Activated T-cell treated with anti-CD3 and anti-CD28 coated beads, Interleukin-2, amount 50 U/mL, for 72 hours (primary cell): Measurements from ENCODE around the gene UGCG. TPM values are rescaled to one million over a fixed set of nuclear protein-coding genes. Genes with fewer than 3 reads are reported as not detected.
"Not testable (repeated sequence)": the region's sequence is repeated elsewhere in the genome, so short reads cannot be mapped to it uniquely, and the experiment has no call there.

Experiments
- ATAC-seq, 2 donors: fragments of 150-1000 bp; cut with Tn5 transposase; replicated peaks in 1 of 2; 2 replicates each; pipeline ENCODE4 v1.10.0; 2021; ENCODE audit warnings: moderate library complexity in 2 of 2, mild to moderate bottlenecking in 1 of 2
- DNase-seq, 2 donors: peaks; one replicate each; pipeline ENCODE4 v3.0.0; 2021 to 2022; ENCODE audit warnings: mixed read lengths in 1 of 2
- H3K27ac Mint-ChIP-seq: one replicate; pipeline ENCODE4 v1.8.0; 2022; ENCODE audit warnings: mild to moderate bottlenecking, moderate library complexity, mixed read lengths
- H3K27me3 Mint-ChIP-seq: one replicate; pipeline ENCODE4 v1.8.0; 2022; ENCODE audit warnings: low read depth, mixed read lengths
- H3K36me3 Mint-ChIP-seq, 2 donors: one replicate each; pipeline ENCODE4 v1.8.0; 2022; ENCODE audit warnings: mixed read lengths in 2 of 2, mild to moderate bottlenecking in 1 of 2; ENCODE audit not compliant: insufficient read depth in 2 of 2
- H3K4me1 Mint-ChIP-seq: one replicate; pipeline ENCODE4 v1.8.0; 2022; ENCODE audit warnings: low read depth, mixed read lengths
- H3K4me3 Mint-ChIP-seq, 2 donors: one replicate each; pipeline ENCODE4 v1.8.0; 2022; ENCODE audit warnings: mild to moderate bottlenecking in 2 of 2, mixed read lengths in 2 of 2, moderate library complexity in 2 of 2
- H3K9me3 Mint-ChIP-seq, 2 donors: one replicate each; pipeline ENCODE4 v1.8.0; 2022; ENCODE audit warnings: mixed read lengths in 2 of 2
- total RNA-seq, 2 donors: library from RNA; stranded (reverse); gene quantifications; one replicate each; pipeline ENCODE4 v1.2.3, GENCODE V29; 2022

The UGCG gene
- total RNA-seq, 2 donors from 2014 or later = 11.7 to 15.1 TPM

- ATAC-seq (no peak), DNase-seq (no peak)
- H3K27ac Mint-ChIP-seq = no peak overlapping the region
- peaks cover 31% of the 10 kb centered on the region for H3K4me1 Mint-ChIP-seq
- H3K4me3 Mint-ChIP-seq = no peak overlapping the region
- H3K9me3 Mint-ChIP-seq = no peaks in the 10 kb centered on the region
- peaks cover 13% of the 10 kb centered on the region for H3K27me3 Mint-ChIP-seq
- peaks cover 0 to 2% of the 10 kb centered on the region in 2 donors for H3K36me3 Mint-ChIP-seq
Observed at GRCh38 chr9:111952559-111952958, 55.9 kb downstream of the UGCG start.

DNA sequence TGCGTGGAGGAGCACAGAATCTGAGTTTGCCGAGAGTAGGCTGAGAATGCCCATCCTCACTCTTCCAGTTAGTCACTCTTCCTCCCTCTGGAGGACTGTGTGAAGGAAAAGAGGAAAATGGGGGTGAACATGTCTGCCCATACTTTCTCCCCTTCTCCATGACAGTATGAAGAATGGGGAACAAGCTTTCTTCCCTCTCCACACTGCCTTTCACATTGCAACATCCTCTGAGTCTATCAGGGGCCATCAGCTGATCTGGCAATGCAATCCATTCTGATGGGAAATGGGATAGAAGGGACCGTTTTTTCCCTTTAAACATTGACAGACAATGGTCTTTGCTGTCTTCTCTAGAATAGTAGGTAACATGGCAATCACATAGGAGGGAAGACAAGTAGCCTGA, 56.8 kb downstream of the UGCG start:
- ATAC-seq = no peak
- peaks cover 13% of the 10 kb centered on the region for H3K27me3 Mint-ChIP-seq

GRCh38 chr9:111955048-111955447, 58.4 kb downstream of the UGCG start:
- H3K4me1 Mint-ChIP-seq = peaks cover 36% of the 10 kb centered on the region
- no peaks in the 10 kb centered on the region for H3K9me3 Mint-ChIP-seq
- H3K27ac Mint-ChIP-seq = no peak overlapping the region
- H3K4me3 Mint-ChIP-seq = no peak overlapping the region
- peaks cover 8% of the 10 kb centered on the region for H3K27me3 Mint-ChIP-seq
- ATAC-seq = no peak
- DNase-seq = no peak
- H3K36me3 Mint-ChIP-seq = no peaks in the 10 kb centered on the region

More for the DNA sequence above, 56.8 kb downstream of the UGCG start:
- Mint-ChIP-seq H3K27ac (no peak overlapping the region), H3K4me3 (no peak overlapping the region), H3K4me1 (peaks cover 40% of the 10 kb centered on the region), H3K36me3 (peaks cover 0 to 2% of the 10 kb centered on the region in 2 donors), H3K9me3 (no peaks in the 10 kb centered on the region)
- DNase-seq = no peak

- peaks cover 16% of the 10 kb centered on the region for H3K27me3 Mint-ChIP-seq
- ATAC-seq (peak; percentile 75 to 87), DNase-seq (peak; percentile 20 to 28)
- no peaks in the 10 kb centered on the region for H3K36me3 Mint-ChIP-seq
- H3K9me3 Mint-ChIP-seq = no peaks in the 10 kb centered on the region
- peak overlapping the region; percentile 61 to 69 for H3K4me3 Mint-ChIP-seq
- no peak overlapping the region for H3K27ac Mint-ChIP-seq
- H3K4me1 Mint-ChIP-seq = peaks cover 36% of the 10 kb centered on the region
Observed at GRCh38 chr9:111957856-111958631, 61.4 kb downstream of the UGCG start.

DNA sequence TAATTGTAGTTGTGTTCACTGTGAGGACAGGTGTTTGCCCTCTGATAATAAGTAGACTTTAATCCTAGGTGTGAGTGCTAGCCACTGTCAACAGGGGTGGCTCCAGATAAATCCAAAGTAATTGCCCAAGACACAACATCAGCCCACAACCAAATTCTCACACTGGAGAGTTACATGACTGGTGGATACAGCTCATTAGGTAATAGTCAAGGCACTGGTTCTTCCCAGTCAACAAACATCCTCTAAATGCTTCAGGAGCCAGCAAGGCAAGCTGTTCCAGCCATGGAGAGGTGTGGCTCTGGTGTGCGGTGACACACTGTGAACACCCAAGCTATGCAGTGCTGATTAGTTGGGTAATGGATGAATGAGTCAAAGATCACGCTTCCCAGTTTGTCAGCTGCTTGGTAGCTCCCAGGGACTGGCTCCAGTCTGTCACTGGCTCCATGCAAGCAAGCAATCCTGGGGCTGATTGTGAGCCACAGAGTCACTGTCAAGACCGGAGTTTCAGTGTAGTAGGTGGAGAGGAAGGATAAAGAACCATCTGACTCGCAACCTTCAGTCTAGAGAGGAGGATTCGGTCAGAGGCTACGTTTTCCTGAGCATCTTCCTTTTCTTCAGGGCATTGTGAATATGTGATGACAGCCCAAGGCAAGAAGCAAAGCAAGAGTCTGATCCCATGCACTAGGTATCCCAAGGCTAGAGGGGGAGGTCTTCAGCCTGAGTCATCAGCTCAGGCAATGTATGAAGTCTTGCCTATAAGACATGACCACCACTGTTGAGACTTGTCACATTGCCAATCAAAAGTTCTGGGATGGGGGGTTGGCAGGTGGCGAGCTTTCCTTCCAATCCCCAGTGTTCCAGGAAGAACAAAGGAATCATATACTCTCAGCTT, 63.1 kb downstream of the UGCG start:
- H3K4me3 Mint-ChIP-seq = no peak overlapping the region
- H3K9me3 Mint-ChIP-seq = no peaks in the 10 kb centered on the region
- H3K36me3 Mint-ChIP-seq = no peaks in the 10 kb centered on the region
- H3K27me3 Mint-ChIP-seq = peaks cover 22% of the 10 kb centered on the region
- no peak for ATAC-seq
- DNase-seq = no peak
- H3K4me1 Mint-ChIP-seq = peaks cover 37% of the 10 kb centered on the region
- H3K27ac Mint-ChIP-seq = no peak overlapping the region

DNA sequence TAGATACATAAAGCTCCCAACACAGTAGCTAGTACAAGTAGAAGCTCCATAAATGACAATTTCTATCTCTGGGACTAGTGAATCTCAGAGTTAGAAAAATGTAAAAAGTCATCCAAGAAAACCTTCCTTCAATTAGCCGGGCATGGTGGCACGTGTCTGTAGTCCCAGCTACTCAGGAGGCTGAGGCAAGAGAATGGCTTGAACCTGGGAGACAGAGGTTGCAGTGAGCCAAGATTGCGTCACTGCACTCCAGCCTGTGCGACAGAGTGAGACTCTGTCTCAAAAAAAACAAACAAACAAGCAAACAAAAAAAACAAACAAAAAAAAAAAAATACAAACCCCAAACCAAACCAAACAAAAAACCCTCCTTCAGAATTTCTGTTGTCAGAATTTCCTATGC, 63.9 kb downstream of the UGCG start:
- H3K4me1 Mint-ChIP-seq = peaks cover 38% of the 10 kb centered on the region
- H3K9me3 Mint-ChIP-seq, H3K27ac Mint-ChIP-seq, H3K36me3 Mint-ChIP-seq, ATAC-seq, DNase-seq, H3K4me3 Mint-ChIP-seq: not testable (repeated sequence)
- H3K27me3 Mint-ChIP-seq = peaks cover 21% of the 10 kb centered on the region

DNA sequence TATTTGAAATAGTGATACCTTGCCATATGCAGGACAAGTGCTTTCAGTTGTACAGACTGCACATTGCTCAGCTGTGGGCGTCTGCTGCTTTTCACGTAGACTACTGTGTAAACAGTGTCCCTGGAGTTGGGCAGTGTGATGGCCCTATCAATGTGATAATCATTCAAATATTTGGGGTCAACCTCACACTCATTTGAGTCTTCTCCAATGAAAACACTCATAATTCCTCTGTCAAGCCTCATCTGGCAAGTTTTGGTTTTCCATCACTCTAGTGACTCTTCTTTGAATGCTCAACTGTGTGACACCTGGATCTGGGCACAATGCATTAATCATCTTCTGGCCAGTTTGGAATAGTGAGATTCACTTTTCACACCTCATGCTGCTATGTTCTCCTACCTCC, 64.4 kb downstream of the UGCG start:
- H3K27ac Mint-ChIP-seq = no peak overlapping the region
- H3K27me3 Mint-ChIP-seq = peaks cover 22% of the 10 kb centered on the region
- H3K4me3 Mint-ChIP-seq = no peak overlapping the region
- no peaks in the 10 kb centered on the region for H3K9me3 Mint-ChIP-seq
- peaks cover 38% of the 10 kb centered on the region for H3K4me1 Mint-ChIP-seq
- no peak for ATAC-seq
- DNase-seq = no peak
- no peaks in the 10 kb centered on the region for H3K36me3 Mint-ChIP-seq

GRCh38 chr9:111961575-111961974, 65.0 kb downstream of the UGCG start:
- Mint-ChIP-seq H3K36me3 (no peaks in the 10 kb centered on the region), H3K27me3 (peaks cover 22% of the 10 kb centered on the region), H3K9me3 (no peaks in the 10 kb centered on the region), H3K4me1 (peaks cover 36% of the 10 kb centered on the region), H3K4me3 (no peak overlapping the region), H3K27ac (no peak overlapping the region)
- no peak for DNase-seq
- ATAC-seq = no peak

DNA sequence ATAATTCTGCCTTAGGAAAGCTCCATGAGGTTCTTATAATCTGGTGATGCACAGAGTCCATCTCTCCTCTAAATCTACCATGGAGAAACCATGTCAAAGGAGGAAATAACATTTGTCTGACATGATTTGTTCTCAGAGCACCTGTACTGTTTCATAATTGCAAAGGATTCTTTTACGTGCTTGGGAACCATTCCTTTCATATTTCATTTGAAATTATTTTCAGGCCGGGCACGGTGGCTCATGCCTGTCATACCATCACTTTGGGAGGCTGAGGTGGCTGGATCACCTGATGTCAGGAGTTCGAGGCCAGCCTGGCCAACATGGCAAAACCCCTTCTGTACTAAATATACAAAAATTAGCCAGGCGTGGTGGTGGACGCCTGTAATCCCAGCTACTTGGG, 65.4 kb downstream of the UGCG start:
- no peak for ATAC-seq
- H3K4me3 Mint-ChIP-seq = no peak overlapping the region
- peaks cover 36% of the 10 kb centered on the region for H3K4me1 Mint-ChIP-seq
- no peak for DNase-seq
- H3K27me3 Mint-ChIP-seq = peaks cover 22% of the 10 kb centered on the region
- H3K27ac Mint-ChIP-seq = no peak overlapping the region
- no peaks in the 10 kb centered on the region for H3K36me3 Mint-ChIP-seq
- H3K9me3 Mint-ChIP-seq = no peaks in the 10 kb centered on the region

DNA sequence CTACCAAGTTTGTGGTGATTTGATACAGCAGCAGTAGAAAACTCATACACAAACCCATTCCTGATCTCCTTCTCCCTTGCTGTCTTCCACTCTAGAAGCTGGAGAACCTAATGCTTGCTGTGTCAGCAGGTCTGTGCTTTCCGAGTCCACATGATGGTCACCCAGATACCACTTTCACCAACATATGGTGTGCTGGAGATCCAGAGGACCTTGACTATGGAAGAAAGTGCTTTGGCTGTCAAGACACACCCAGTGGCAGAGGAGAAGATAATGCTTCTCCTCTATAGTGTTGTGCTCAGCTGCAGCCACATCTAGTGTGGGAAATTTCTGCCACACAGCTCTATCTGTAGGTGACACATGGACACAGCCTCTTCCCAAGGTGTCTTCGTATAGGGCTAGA, 67.4 kb downstream of the UGCG start:
- ATAC-seq = no peak
- Mint-ChIP-seq H3K9me3 (no peaks in the 10 kb centered on the region), H3K27ac (no peak overlapping the region)

DNA sequence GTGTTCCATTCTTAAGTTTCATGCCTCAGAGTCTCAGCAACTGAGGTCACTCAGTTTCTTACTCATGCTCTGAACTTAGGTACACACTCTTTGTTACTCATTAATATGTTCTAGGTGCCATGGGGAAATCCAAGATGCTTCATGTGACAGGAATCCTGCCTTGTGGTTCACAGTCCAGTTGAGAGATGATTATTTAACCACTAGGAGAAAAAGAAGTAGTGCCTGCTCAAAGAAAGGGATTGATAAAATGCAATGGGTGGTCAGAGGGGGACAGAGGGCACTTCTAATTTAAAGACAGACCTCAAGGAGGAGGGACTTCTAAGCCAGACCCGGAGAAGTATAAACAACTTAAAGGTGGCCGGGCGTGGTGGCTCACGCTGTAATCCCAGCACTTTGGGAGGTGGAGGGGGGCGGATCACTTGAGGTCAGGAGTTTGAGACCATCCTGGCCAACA, 69.0 kb downstream of the UGCG start:
- Mint-ChIP-seq H3K4me1 (peaks cover 17% of the 10 kb centered on the region), H3K9me3 (no peaks in the 10 kb centered on the region), H3K27me3 (peaks cover 22% of the 10 kb centered on the region), H3K36me3 (no peaks in the 10 kb centered on the region), H3K4me3 (peak overlapping the region in 1 of 2 donors; percentile 2), H3K27ac (no peak overlapping the region)
- peak; percentile 29 to 38 for DNase-seq
- peak; percentile 96 to 97 for ATAC-seq

More for the DNA sequence above, 67.4 kb downstream of the UGCG start:
- DNase-seq = no peak
- Mint-ChIP-seq H3K4me1 (peaks cover 20% of the 10 kb centered on the region), H3K36me3 (no peaks in the 10 kb centered on the region), H3K27me3 (peaks cover 22% of the 10 kb centered on the region), H3K4me3 (no peak overlapping the region)

DNA sequence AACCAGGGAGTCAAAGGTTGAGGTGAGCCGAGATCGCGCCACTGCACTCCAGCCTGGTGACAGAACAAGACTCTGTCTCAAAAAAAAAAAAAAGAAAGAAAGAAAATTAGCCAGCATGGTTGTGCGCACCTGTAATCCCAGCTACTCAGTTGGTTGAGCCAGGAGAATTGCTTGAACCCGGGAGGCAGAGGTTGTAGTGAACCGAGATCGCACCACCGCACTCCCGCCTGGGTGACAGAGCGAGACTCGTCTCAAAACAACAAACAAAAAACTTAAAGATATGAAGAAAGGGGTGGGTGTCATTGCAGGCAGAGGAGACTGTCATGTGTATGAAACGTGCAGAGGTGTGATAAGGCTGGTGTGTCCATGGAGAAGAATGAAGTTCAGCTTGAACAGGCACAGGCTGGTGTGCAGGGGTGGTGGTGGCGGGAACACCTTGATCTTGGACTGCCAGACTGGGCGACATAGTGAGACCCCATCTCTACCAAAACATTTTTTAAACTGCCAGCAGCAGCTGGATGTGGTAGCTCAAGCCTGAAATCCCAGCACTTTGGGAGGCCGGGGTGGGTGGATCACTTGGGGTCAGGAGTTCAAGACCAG, 69.6 kb downstream of the UGCG start:
- H3K4me1 Mint-ChIP-seq = peaks cover 21% of the 10 kb centered on the region
- H3K9me3 Mint-ChIP-seq = no peaks in the 10 kb centered on the region
- no peak overlapping the region for H3K27ac Mint-ChIP-seq

GRCh38 chr9:111966861-111967291, 70.3 kb downstream of the UGCG start:
- DNase-seq (no peak), ATAC-seq (no peak)
- H3K36me3 Mint-ChIP-seq = no peaks in the 10 kb centered on the region
- H3K4me3 Mint-ChIP-seq = no peak overlapping the region
- H3K27me3 Mint-ChIP-seq = peaks cover 22% of the 10 kb centered on the region
- H3K4me1 Mint-ChIP-seq = peaks cover 21% of the 10 kb centered on the region
- no peaks in the 10 kb centered on the region for H3K9me3 Mint-ChIP-seq
- H3K27ac Mint-ChIP-seq = no peak overlapping the region

More for the DNA sequence above, 69.6 kb downstream of the UGCG start:
- Mint-ChIP-seq H3K4me3 (no peak overlapping the region), H3K36me3 (no peaks in the 10 kb centered on the region), H3K27me3 (peaks cover 22% of the 10 kb centered on the region)
- no peak for DNase-seq
- ATAC-seq = no peak
